HG03469 (cell line): ENCODE results near the gene A3GALT2.

Experiments
- ATAC-seq: cut with Tn5 transposase; IDR thresholded peaks from one replicate; pipeline ENCODE4 v1.9.1; 2021; ENCODE audit warnings: mild to moderate bottlenecking, moderate library complexity, moderate number of reproducible peaks; ENCODE audit not compliant: unreplicated experiment

The A3GALT2 gene

DNA sequence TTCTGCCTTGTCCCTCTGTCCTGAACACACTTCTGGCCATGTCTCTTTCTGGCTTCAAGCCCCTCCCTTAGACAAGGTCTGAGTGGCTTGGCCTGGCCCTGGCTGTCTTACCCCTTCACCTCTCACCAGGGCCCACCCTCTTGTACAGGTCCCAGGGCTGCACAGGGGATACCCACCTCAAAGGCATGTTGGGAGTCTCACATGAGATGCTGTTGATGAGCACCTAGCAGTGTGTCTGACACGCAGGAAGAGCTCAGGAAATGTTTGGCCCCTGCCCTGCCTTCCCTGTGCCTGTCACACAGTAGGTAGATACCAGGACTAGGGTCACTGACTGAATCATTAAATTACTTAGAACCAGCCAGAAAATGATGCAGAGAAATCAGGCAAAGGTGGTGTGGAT, 48.0 kb downstream of the A3GALT2 start:
- no peak for ATAC-seq

DNA sequence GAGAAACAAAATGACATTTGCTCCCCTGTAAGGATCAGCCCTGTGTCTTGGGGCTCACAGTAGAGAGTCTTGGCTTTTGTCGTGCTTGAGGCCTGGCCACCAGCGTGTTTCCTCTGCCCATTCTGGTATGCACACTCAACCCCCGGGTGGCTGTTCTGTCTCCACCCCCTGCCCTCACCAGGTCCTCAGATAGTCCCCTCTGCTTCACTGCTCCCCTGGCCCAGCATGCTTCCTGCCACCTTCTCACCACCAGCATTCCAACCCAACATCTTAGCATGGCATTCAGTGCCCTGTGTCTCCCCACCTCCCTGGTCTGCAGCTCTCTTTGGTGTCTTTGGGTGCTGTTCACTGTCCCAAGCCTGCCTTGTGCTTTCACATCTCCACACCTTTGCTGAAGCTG, 48.4 kb downstream of the A3GALT2 start:
- no peak for ATAC-seq

DNA sequence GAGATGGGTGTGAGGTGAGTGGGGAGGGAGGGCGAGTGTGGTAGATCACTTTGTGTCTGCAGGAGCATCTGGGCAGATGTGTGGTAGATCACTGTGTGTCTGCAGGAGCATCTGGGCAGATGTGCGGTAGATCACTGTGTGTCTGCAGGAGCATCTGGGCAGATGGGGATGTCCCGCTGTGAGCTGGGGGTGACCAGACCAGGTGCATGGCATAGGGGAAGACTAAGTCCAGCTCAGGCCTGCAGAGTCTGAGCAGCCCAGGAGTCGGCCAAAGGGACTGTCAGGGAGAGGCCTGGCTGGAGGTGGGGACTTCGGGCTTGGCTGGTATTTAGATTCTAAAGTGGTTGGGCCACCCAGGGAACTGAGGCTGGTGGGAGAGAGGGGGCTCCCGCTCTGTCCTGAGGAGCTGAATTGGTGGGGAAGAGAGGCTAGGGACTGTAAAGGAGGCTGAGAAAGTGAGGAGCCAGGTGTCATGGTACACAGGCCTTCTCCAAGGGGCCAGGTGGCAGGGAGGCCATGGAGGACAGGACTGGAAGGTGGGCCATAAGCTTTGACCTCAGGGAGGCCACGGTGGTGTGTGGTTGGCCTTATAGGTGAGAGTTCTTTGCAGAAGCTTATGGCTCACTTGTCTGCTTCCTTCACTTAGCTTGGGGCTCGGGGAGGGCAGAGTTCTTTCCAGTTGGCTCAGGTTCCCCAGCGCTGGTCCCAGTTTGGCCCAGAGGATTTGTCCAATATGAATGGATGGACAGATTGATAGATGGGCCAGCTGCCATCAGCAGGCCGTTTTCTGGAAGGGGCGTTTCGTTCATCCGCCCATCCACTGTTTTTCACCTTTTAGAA, 49.0 kb downstream of the A3GALT2 start:
- ATAC-seq, result no peak

DNA sequence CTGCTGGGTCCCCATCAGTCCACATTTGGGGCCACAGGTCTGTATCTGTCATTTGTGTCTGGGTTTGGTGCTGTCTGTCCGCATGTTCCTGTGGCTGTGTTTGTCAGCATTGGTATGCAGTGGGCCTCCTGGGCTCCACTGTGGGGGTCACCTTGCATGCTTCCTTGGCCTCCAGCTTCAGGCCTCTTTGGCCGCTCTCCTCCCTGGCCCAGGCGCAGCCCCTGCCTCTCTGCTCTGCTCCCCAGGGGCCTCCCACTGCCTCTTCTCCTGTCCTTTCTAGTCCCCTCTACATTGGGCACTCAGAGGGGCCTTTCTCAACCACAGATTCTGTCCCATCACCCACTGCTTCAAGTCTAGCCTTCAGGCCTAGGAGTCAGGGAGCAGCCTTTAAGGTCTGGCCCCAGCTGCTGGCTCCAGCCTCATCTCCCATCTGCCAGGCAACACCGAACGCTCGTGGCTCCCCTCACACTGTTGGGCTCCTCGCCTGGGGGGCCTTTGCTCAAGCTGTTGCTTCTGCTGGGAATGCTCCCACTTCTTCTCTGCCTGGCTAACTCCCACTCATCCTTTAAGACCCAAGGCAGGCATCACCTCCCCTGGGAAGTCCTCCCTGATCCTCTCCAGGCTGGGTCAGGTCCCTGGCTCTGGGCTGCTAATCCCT, 50.0 kb downstream of the A3GALT2 start:
- no peak for ATAC-seq

DNA sequence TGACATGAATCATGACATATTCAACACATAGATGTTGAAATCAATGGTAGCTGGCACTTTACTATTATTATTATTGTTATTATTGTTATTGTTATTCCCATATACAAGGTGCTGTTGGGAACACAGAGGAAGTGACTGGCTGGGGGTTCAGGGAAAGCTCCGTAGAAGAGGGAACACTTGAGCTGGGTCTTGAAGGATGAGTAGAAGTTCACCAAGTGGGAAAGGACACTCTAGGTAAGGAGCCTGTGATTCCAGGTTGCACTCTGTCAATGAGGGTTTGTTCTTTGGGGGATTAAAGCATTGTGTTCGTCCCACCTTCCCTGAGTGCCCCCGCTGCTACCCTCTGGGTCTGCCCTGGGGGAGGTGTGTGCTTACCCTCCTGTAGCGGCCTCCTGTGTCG, 50.5 kb downstream of the A3GALT2 start:
- ATAC-seq, result no peak

DNA sequence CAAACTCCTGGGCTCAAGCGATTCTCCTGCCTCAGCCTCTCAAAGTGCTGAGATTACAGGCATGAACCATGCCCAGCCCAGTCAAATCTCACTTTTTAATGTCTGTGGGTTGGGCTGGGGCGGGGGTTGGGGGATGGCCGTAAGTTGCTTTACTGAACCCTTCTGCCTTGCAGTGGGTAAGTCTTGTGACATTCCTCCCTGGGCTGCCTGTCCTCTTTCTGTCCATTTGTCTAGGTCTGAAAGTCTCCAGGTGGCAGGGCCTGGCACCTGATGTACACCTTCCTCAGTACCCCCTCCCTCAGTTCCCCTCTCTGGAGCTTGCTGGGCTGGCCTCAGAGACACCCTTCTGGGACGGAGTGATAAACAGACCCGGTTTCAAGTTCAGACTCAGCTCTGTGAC, 51.3 kb downstream of the A3GALT2 start:
- ATAC-seq, result no peak

DNA sequence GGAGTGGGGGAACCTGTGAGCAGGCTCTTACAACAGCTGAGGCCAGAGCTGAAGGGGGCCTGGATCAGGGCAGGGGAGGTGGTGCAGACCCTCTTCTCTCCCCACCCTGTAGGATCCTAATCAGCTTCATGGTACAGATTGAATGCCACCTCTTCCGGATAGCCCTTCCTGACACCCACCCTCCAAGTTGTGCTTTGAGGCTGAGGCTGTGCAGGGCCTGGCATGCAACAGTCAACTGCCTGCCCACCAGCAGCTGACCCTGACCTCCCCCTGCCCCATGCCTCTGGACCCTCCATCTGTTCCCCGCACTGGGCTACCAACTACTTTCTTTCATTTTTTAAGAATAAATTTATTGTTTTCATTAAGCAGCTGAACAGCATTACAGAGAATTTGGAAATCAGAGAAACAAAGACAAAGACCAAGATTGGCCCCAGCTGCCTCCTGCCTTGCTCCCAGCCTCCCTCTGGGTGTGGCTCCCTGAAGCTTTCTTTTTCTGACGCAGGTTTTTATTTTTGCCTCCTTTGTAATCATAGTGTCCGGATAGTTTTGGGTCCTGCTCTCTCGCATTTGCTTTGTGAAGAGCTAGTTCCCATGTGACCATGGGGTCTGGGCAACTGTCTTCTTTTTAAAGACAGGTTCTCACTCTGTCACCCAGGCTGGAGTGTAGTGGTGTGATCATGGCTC, 51.8 kb downstream of the A3GALT2 start:
- ATAC-seq, result no peak

DNA sequence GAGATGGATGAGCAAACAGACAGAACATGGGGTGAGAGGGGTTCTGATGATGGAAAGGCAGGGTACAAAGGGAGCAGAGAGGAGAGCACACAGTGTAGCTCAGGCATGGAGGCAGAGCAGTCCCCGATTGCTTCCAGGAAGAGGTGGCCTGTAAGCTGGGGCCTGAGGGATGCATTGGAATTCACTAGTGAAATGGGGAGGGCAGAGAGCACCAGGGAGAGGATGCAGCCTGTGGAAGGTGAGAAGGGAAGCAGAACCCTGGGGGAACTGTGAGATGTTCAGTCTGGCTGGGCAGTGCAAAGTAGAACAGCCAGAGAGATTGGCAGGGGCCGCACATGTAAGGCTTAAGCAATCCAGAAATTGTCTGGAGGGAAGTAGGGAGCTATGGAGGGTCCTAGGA, 52.4 kb downstream of the A3GALT2 start:
- no peak for ATAC-seq

DNA sequence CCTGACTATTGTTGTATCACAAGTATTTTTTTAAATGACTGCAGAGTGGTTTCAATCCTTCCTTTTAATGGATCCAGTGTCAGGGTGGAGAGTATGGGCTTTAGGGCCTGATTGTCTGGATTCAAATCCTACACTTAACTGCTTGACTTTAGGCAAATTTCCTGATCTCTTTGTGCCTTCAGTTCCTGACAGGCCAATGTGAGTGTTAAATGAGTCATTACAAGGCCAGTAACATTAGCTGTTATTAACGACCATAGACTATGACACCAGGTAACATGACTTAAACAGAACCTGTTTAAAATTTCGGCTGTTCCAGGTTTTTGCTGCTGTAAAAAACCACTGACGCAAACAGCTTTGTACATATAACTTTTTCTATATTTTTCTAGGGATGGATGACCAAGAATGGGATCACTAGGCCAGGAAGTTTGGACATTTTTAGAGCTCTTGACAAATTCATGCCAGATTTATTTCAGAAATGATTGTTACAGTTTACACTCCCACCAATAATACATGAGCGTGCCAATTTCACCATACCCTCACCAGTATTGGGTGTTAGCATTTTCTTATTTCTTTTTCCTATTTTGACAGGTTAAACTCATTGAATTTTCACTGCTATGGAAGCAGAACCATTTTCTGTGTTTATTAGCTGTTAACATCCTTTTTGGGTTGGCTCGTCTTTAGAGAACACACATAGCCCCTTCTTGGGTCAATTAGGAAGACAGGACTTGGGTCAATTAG, 53.3 kb downstream of the A3GALT2 start:
- ATAC-seq, result no peak

DNA sequence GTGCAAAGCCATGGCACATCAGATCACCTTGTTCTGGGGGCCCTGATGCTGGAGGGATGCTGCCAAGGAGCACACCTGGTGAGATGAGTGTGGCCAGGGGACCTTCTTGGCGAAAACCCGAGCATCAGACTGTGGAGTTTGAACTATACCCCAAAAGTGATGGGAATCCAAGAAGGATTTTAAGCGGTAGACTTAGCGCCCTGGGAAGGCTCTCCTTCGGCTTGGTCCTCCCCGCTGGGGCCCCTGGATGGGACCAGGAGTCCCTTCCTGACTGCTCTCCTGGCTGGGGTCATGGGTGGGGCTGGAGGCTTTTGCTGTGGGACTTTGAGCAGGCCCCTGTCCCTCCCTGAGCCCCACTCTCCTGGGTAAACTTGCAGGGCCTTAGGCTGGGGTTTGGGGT, 54.1 kb downstream of the A3GALT2 start:
- no peak for ATAC-seq

DNA sequence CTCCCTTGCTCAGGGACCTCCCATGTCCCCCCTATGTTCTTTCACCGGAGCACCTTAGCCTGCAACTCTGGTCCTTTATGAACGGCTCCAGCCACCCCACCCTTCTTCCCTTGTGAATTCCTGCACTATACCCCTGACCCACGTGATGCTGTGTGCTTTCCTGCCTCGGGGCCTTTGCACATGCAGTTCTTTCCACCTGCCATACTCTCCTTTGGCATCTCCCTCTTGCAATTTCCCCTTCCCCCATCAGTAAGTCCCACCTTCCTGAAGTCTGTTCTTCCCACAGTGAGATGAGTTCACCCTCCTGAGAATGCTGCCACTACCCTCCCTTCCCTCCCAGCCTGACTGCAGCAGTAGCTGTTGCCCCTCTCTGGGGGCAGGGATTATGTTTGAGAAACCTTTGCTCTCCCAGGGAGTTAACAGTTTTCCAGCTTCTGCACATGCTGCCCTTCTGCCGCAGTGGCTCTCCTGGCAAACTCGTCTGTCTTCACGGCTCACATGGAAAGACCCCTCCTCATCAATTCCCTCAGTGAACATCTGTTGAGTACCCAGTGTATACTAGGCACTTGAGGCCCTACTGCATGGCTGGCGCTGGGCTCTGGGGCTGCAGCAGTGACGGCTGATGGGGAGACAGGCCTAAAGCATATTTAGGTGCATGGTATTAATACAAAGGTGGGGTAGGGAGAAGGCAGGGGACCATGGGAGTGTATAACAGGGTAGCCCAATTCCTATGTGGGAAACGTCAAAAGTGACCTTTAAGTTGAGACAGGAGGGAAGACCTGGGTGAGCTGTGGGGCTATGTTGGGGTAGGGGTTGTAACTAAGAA, 54.9 kb downstream of the A3GALT2 start:
- ATAC-seq, result no peak

DNA sequence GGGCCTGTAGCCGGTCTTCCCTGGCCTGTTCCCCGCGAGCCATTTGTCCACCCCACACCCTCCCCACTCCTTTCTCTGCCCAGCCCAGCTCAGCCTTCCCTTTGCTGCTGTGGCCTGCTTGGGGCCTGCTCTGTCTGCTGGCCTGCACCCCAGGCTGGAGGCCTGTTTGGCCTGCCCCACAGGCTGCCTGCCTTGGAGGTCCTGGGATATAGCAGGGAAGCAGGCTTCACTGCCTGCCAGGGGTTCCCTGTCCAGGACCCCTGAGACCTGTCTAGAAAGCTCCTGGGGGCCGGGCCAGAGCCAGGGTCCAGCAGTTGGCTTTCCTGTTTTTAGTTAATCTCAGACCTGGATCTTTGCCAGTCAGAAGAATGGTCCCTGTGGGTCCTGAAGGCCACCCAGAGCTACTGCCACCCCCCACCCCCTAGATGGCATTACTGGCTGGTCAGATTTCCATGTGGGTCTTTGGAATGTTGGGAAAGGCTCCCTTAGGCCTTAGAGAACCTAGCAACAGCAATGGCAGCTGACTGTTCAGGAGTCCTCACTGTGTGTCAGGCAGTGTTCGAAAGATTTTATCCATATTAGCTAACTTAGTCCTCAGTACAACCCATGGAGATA, 56.9 kb downstream of the A3GALT2 start:
- ATAC-seq, result no peak

DNA sequence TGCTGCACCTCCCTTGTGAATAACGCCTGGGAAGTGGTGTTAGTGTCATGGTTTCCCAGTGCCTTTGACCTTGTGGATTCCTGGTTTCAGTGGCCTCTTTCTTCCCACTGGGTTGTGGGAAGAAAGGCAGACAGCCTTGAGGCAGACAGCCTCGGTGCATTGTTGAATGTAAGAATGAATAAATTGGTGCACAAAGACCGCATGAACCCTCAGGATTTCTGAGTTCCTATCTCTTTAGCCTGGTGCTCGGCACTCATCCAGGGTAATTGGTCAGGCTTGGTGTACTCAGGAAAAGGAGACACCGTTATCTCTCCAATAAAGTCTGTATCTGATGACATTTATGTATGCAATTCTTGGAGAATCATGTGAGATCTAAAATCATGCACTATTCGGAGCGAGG, 59.6 kb downstream of the A3GALT2 start:
- ATAC-seq, result no peak

DNA sequence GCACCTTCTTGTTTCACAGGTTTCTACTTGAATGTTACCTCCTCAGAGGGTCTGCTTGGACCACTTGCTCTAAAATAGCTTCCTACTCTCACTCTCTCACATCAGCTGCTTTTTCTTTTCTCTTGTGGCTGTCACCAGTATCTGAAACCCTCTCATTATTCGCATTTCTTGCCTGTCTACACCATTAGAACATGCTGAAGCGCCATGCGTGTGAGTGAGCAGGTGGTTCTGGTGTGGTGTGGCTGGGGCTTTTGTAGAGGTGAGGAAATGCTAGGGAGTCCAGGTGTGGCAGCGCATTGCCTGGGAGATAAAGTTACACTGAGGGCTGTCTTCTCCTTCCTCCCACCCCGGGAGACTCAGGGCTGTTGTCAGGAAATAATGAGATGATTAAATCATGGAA, 60.5 kb downstream of the A3GALT2 start:
- ATAC-seq, result no peak

DNA sequence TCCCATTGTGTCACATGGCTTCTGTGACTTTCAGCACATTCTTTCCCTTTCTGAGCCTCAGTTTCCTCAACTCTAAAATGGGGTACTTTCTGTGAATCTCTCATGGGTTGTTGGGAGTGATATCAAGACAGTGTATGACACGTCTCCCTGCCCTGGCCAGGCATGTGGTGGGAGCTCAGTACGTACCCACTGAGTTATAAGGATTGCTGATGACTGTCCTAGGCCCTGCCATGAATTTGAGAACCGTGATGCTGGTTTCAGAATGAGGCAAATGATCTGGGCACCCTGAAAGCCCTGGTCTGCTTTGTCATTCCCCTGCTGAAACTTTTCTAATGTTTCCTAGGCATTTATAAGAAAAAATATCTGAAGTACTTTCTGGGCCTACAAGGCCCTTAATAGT, 61.0 kb downstream of the A3GALT2 start:
- ATAC-seq, result no peak

DNA sequence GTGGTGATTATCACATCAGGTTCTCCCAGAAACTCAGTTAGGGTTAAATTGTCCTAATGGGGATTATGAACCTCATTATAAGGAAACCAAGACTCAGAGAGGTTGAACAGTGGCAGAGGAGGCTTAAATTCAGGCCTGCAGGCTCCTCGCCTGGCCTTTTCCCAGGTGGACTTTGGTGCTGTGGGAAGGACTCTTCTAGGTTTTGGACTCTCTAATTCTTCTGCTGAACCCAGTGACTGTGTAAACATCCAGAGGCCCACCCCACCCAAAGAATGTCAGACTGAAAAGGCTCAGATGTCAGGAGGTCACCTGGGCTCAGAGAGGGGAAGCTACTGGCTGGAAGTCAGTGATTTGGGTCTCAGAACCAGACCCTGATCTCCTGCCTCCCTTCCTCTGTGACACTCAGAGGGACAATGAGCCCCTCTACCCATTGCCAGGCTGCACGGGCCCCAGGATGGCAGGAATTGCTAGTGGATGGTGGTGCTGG, 62.1 kb downstream of the A3GALT2 start:
- no peak for ATAC-seq

DNA sequence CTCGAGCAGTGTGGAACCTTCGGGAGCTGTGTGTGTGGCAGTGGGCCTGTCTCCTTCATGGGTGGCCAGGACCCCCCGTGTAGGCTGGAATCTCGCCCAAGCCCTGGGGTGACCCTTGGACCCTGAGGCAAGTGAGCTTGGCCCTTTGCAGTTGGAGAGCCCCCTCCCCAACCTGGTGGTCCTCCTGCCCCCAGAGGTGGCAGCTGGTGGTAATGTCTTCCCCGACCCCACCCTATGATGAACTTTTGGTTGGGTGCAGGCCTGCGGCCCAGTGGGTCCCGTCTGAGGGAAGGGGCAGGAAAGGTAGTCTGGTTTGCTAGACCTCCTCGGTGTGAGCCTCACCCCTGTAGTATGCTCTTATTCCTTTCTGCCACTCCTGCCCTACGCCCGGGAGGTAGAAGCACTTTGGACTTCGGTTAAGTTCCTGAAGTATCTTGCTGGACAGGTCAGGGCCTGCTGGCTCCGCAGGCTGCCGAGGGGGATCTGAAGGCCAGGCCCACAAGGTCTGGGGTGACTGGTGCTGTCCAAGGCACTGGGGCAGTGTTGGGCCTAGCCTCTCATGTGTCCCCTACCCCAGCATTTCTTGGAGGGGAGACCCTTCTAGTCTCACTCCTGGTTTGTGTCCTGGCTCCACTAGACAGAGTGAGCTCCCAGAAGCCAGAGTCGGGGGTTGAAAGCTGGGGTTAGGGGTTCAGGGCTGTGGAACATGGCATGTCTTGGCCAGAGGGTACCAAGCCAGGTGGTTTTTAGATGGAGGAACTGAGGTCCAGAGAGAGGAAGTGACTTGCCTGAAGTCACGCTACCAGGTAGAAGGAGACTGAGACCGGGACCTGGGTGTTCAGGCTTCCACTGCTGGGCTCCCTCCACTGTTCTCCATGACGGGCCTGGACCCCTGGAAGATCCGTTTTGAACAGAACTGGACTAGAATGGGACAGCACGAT, 62.9 kb downstream of the A3GALT2 start:
- no peak for ATAC-seq

DNA sequence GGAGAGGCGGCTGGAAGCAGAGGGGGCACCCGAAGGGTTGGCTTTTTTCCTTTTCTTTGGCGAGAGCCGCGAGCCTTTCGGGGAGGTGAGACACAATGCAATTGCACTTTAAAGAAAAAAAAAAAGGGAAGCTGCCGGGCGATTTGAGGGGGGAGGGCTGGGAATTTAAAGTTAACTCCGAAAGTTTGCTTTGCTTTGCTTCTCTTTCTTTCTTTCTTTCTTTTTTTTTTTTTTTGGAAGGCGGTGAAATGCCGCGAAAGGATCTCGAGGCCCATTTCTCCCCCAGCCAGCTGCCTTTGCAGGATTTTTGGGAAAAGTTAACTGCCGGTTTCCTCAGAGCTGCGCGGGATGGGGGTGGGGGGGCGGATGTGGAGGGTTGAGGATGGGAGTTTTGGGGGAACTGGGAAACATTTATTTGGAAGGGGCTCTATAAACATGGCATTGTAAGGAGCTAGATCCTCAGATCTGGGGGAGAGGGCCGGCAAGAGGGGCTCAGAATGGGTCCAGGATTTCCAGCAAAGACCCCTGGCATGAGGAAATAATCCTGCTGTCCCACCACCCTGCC, 63.6 kb downstream of the A3GALT2 start:
- no peak for ATAC-seq
